HEK293T (cell line): ENCODE data around the gene PITHD1.
"Not testable (repeated sequence)": the region's sequence is repeated elsewhere in the genome, so short reads cannot be mapped to it uniquely, and the experiment has no call there.

Experiments
- CTCF ChIA-PET: fragments of 350-600 bp; formaldehyde crosslinking; extraction: SDS; loops from one replicate; lab custom pipeline; 2021; ENCODE audit warnings: antibody characterized with exemption, inconsistent platforms; lab: Yijun Ruan, JAX
- POLR2A ChIA-PET: fragments of 350-600 bp; formaldehyde crosslinking; extraction: SDS; loops from one replicate; lab custom pipeline; 2020; ENCODE audit warnings: antibody characterized with exemption, inconsistent platforms; lab: Yijun Ruan, JAX
- DNase-seq: peaks from one replicate; pipeline ENCODE4 v3.0.0; 2012; ENCODE audit warnings: mixed read lengths; ENCODE audit errors: extremely low spot score
- ARNT ChIP-seq: fragments of 450-650 bp; IDR thresholded peaks from 2 replicates; pipeline ENCODE4 v1.6.1; 2017; ENCODE audit warnings: mild to moderate bottlenecking
- BHLHE40 ChIP-seq: fragments of 450-650 bp; IDR thresholded peaks from 2 replicates; pipeline ENCODE4 v1.6.1; 2016; ENCODE audit warnings: mild to moderate bottlenecking, moderate library complexity, borderline replicate concordance
- ELF4 ChIP-seq: fragments of 450-650 bp; IDR thresholded peaks from 2 replicates; pipeline ENCODE4 v1.6.1; 2017; ENCODE audit warnings: antibody characterized with exemption
- FOXA1 ChIP-seq: fragments of 450-650 bp; IDR thresholded peaks from 2 replicates; pipeline ENCODE4 v1.6.1; 2016; ENCODE audit warnings: mild to moderate bottlenecking
- FOXM1 ChIP-seq: fragments of 450-650 bp; IDR thresholded peaks from 2 replicates; pipeline ENCODE4 v1.6.1; 2017; ENCODE audit warnings: mild to moderate bottlenecking, borderline replicate concordance
- HDGF ChIP-seq: fragments of 450-650 bp; IDR thresholded peaks from 2 replicates; pipeline ENCODE4 v1.6.1; 2017; ENCODE audit warnings: antibody characterized with exemption, borderline replicate concordance
- L3MBTL2 ChIP-seq: fragments of 450-650 bp; conservative IDR thresholded peaks from 2 replicates; pipeline ENCODE4 v1.6.1; 2016; ENCODE audit warnings: mild to moderate bottlenecking
- LEF1 ChIP-seq: fragments of 450-650 bp; IDR thresholded peaks from 2 replicates; pipeline ENCODE4 v1.6.1; 2017; ENCODE audit warnings: mild to moderate bottlenecking, borderline replicate concordance
- NFRKB ChIP-seq: fragments of 450-650 bp; IDR thresholded peaks from 2 replicates; pipeline ENCODE4 v1.6.1; 2016; ENCODE audit warnings: mild to moderate bottlenecking, moderate library complexity
- SP1 ChIP-seq: fragments of 450-650 bp; IDR thresholded peaks from 2 replicates; pipeline ENCODE4 v1.6.1; 2017
- SUZ12 ChIP-seq: fragments of 450-650 bp; IDR thresholded peaks from 2 replicates; pipeline ENCODE4 v1.6.1; 2016; ENCODE audit warnings: mild to moderate bottlenecking
- TARDBP ChIP-seq: fragments of 450-650 bp; IDR thresholded peaks from 2 replicates; pipeline ENCODE4 v1.6.1; 2016
- ZNF384 ChIP-seq: fragments of 450-650 bp; IDR thresholded peaks from 2 replicates; pipeline ENCODE4 v1.6.1; 2016

The PITHD1 gene

DNA sequence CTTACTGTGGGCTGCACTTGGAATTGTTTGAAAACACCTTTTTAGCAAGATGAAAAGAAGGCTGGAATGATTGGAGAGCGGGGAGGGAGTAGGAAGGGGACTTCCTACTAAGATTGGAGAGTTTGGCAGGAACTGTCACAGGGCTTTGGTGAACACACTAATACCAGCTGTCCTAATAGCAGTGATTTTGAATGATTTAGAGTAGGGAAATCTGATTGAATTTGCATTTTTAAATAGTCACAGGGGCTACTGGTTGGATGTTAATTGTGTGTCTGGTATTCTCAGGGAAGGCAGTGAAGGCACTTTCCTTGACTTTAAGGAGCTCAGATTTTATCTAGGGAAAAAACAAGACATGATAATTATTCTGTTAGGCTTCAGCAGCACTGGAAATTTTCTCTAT lies 49.5 kb downstream of the PITHD1 start:
- ChIA-PET CTCF (no interaction called here), POLR2A (no interaction called here)
- TF ChIP-seq SP1 (no peak), NFRKB (no peak)
- DNase-seq = no peak

GRCh38 chr1:23834156-23834555 lies 55.9 kb downstream of the PITHD1 start:
- CTCF ChIA-PET, DNase-seq: not testable (repeated sequence)

DNA sequence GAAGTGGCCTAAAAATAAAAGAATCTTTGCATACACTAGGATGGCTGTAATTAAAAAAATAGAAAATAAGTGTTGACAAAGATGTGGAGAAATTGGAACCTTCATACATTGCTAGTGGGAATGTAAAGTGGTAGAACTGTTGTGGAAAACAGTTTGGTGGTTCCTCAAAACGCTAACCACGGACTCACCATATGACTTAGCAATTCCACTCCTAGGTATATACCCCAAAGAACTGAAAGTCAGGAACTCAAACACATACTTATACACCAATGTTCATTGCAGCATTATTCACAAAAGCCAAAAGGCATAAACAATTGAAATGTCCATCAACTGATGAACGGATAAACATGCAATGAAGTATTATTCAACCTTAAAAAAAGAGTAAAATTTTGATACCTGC lies 57.8 kb downstream of the PITHD1 start:
- CTCF ChIA-PET = interaction anchor here (0.6 kb wide), 1 partner anchor 278 kb away, joined by 4 read pairs; no protein-coding TSS in a partner anchor
- no peak for DNase-seq
- TF ChIP-seq BHLHE40 = no peak
- TF ChIP-seq ZNF384 = no peak
- TF ChIP-seq SP1 = no peak
- no peak for TF ChIP-seq NFRKB
- no peak for TF ChIP-seq FOXA1
- no peak for TF ChIP-seq ARNT
- TF ChIP-seq ELF4 = no peak
- no peak for TF ChIP-seq TARDBP
- no peak for TF ChIP-seq SUZ12
- TF ChIP-seq L3MBTL2 = no peak
- no peak for TF ChIP-seq LEF1
- no peak for TF ChIP-seq FOXM1
- no peak for TF ChIP-seq HDGF
- POLR2A ChIA-PET = no interaction called here

More at GRCh38 chr1:23834156-23834555, 55.9 kb downstream of the PITHD1 start:
- POLR2A ChIA-PET = interaction anchor here (1.8 kb wide), 1 partner anchor 9 kb away, joined by 9 read pairs; the partner anchor contains the start of gene HMGCL
